ENCODE results near the gene CLCN2.

- TF ChIP-seq POLR2A (IDR thresholded peaks at IDR 0.05; ENCODE audit: low read depth, low read length) = no peak
- TF ChIP-seq, protein P1, sequence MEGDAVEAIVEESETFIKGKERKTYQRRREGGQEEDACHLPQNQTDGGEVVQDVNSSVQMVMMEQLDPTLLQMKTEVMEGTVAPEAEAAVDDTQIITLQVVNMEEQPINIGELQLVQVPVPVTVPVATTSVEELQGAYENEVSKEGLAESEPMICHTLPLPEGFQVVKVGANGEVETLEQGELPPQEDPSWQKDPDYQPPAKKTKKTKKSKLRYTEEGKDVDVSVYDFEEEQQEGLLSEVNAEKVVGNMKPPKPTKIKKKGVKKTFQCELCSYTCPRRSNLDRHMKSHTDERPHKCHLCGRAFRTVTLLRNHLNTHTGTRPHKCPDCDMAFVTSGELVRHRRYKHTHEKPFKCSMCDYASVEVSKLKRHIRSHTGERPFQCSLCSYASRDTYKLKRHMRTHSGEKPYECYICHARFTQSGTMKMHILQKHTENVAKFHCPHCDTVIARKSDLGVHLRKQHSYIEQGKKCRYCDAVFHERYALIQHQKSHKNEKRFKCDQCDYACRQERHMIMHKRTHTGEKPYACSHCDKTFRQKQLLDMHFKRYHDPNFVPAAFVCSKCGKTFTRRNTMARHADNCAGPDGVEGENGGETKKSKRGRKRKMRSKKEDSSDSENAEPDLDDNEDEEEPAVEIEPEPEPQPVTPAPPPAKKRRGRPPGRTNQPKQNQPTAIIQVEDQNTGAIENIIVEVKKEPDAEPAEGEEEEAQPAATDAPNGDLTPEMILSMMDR (conservative IDR thresholded peaks at IDR 0.05; ENCODE audit: low read depth, low read length) = no peak
- no peak for TF ChIP-seq RAD21 (IDR thresholded peaks at IDR 0.05; ENCODE audit: low read length)
- no peak for TF ChIP-seq USF2 (IDR thresholded peaks at IDR 0.05; ENCODE audit: low read depth, low read length)
Measured at GRCh38 chr3:184384856-184385422, 23.5 kb upstream of the CLCN2 start.

All from IMR-90 (cell line).